K562 (cell line): ENCODE results near the gene ARMC9. TPM values are rescaled to one million over a fixed set of nuclear protein-coding genes. Genes with fewer than 3 reads are reported as not detected.

Experiments used
- ATAC-seq: fragments of 200-7000 bp; cut with Tn5 transposase; 3 replicates; pipeline ENCODE4 v1.9.1; 2020; ENCODE audit warnings: moderate library complexity
- BruUV-seq: library from RNA; stranded (reverse); fragments of 400-500 nt; replicated peaks from 2 replicates; lab custom pipeline; 2021; lab: Mats Ljungman, UMichigan
- CTCF ChIA-PET: fragments of 300-600 bp; formaldehyde crosslinking; extraction: SDS; loops from one replicate; lab custom pipeline; 2021; ENCODE audit warnings: low intra/inter-chr PET ratio; lab: Yijun Ruan, JAX
- POLR2A ChIA-PET: fragments of 300-600, 350-650 bp; sonication (Branson Sonifier 250); formaldehyde crosslinking; extraction: SDS; loops from one replicate; lab custom pipeline; 2021; ENCODE audit warnings: antibody characterized with exemption, inconsistent platforms; lab: Yijun Ruan, JAX
- DNase-seq, 4 experiments: peaks; one replicate each; pipeline versions ENCODE4 v3.0.0 to v3.0.0-alpha.2; 2011 to 2018; ENCODE audit warnings: low spot score in 3 of 4, mixed read lengths in 3 of 4; ENCODE audit errors: extremely low read depth in 1 of 4
- FAIRE-seq: peaks from 2 replicates; lab custom pipeline; 2011; peaks lifted over from hg19 to GRCh38; lab: Jason Lieb, UNC
- H2AFZ ChIP-seq: 2 replicates; pipeline ENCODE4 v1.6.0; 2011; ENCODE audit warnings: low read depth, low read length, control low read depth, inconsistent platforms
- H3K27ac ChIP-seq: fragments of 200-600 bp; 3 replicates; pipeline ENCODE4 v1.8.0; 2011; ENCODE audit warnings: low read depth, mild to moderate bottlenecking, control low read depth, inconsistent platforms, low read length, moderate library complexity, mixed read lengths; ENCODE audit errors: extremely low read depth
- H3K27me3 ChIP-seq, 2 experiments: fragments of 300-600 bp in 1 of 2; 2 replicates in 1 of 2; 3 replicates in 1 of 2; pipeline versions ENCODE4 v1.6.0 to v1.8.0; 2011; ENCODE audit warnings: inconsistent platforms in 2 of 2, low read length in 2 of 2, mild to moderate bottlenecking in 1 of 2, mixed read lengths in 1 of 2, moderate library complexity in 1 of 2; ENCODE audit not compliant: control insufficient read depth in 2 of 2, insufficient read depth in 2 of 2
- H3K36me3 ChIP-seq: fragments of 300-600 bp; 3 replicates; pipeline ENCODE4 v1.8.0; 2011; ENCODE audit warnings: mild to moderate bottlenecking, low read length, inconsistent platforms; ENCODE audit not compliant: control insufficient read depth, insufficient read depth
- H3K4me1 ChIP-seq, 2 experiments: fragments of 200-600 bp in 1 of 2; replicated peaks in 1 of 2; 2 replicates in 1 of 2; 3 replicates in 1 of 2; pipeline versions ENCODE4 v1.5.1 to v1.8.0; 2011; ENCODE audit warnings: inconsistent platforms in 2 of 2, low read length in 2 of 2, mild to moderate bottlenecking in 1 of 2, mixed read lengths in 1 of 2, moderate library complexity in 1 of 2; ENCODE audit not compliant: control insufficient read depth in 2 of 2, insufficient read depth in 2 of 2
- H3K4me2 ChIP-seq: 2 replicates; pipeline ENCODE4 v1.6.1; 2011; ENCODE audit warnings: low read length, control low read depth, inconsistent platforms, mixed read lengths; ENCODE audit not compliant: insufficient read depth
- H3K4me3 ChIP-seq: fragments of 200-600 bp; sonication (generic), shearing (Covaris generic); 2 replicates; pipeline ENCODE4 v1.5.1; 2016; ENCODE audit warnings: control low read depth, inconsistent platforms
- H3K79me2 ChIP-seq: fragments of 200-600 bp; 3 replicates; pipeline ENCODE4 v1.8.0; 2011; ENCODE audit warnings: low read length, inconsistent platforms; ENCODE audit not compliant: control insufficient read depth, insufficient read depth
- H3K9ac ChIP-seq, 2 experiments: 2 replicates each; pipeline versions ENCODE4 v1.6.0 to v1.6.1; 2011; ENCODE audit warnings: low read depth in 2 of 2, low read length in 2 of 2, control low read depth in 1 of 2, inconsistent platforms in 1 of 2, mild to moderate bottlenecking in 1 of 2, mixed read lengths in 1 of 2; ENCODE audit not compliant: insufficient read depth in 1 of 2
- H3K9me1 ChIP-seq: one replicate; pipeline ENCODE4 v1.6.0; 2011; ENCODE audit warnings: inconsistent platforms, mild to moderate bottlenecking, low read length, moderate library complexity; ENCODE audit not compliant: control insufficient read depth, insufficient read depth
- H3K9me3 ChIP-seq: replicated peaks from 2 replicates; pipeline ENCODE4 v1.5.1; 2011; ENCODE audit warnings: low read depth, low read length, inconsistent platforms; ENCODE audit not compliant: control insufficient read depth, insufficient read depth
- H4K20me1 ChIP-seq: replicated peaks from 2 replicates; pipeline ENCODE4 v1.6.1; 2011; ENCODE audit warnings: low read length, inconsistent platforms, mixed read lengths; ENCODE audit not compliant: control insufficient read depth, insufficient read depth
- BMI1 ChIP-seq: fragments of 150-350 bp; IDR thresholded peaks from 2 replicates; pipeline ENCODE4 v1.6.1; 2014; ENCODE audit warnings: low read length
- CBFB ChIP-seq: sonication (generic); formaldehyde crosslinking; IDR thresholded peaks from 2 replicates; pipeline ENCODE4 v1.4.0; 2020; ENCODE audit warnings: mild to moderate bottlenecking, missing genetic modification reagents
- CREM ChIP-seq: IDR thresholded peaks from 2 replicates; pipeline ENCODE4 v1.6.1; 2014; ENCODE audit warnings: antibody characterized with exemption, low read depth
- FOXJ2 ChIP-seq: fragments of 200-800 bp; sonication (Bioruptor generic); IDR thresholded peaks from 2 replicates; pipeline ENCODE4 v1.6.1; 2016; ENCODE audit warnings: missing genetic modification characterization, missing compliant biosample characterization
- HDAC6 ChIP-seq: IDR thresholded peaks from 2 replicates; pipeline ENCODE4 v1.6.1; 2012; ENCODE audit warnings: low read depth, mild to moderate bottlenecking, control low read depth, inconsistent platforms, low read length, moderate library complexity
- LEF1 ChIP-seq: fragments of 450-650 bp; IDR thresholded peaks from 2 replicates; pipeline ENCODE4 v1.6.1; 2016; ENCODE audit warnings: mild to moderate bottlenecking
- RB1 ChIP-seq: fragments of 450-650 bp; IDR thresholded peaks from 2 replicates; pipeline ENCODE4 v1.6.1; 2017; ENCODE audit warnings: low read depth, mild to moderate bottlenecking
- SMAD1 ChIP-seq: fragments of 150-350 bp; IDR thresholded peaks from 2 replicates; pipeline ENCODE4 v1.6.1; 2014; ENCODE audit warnings: low read length, low read depth; ENCODE audit not compliant: partially characterized antibody
- TCFL5 ChIP-seq: fragments of 250-450 bp; sonication (Bioruptor Pico); conservative IDR thresholded peaks from 2 replicates; pipeline ENCODE4 v1.6.1; 2021; ENCODE audit warnings: mild to moderate bottlenecking, moderate library complexity, matching md5 sums
- ZNF407 ChIP-seq: fragments of 450-650 bp; IDR thresholded peaks from 2 replicates; pipeline ENCODE4 v1.6.1; 2016; ENCODE audit warnings: low read depth
- ZNF589 ChIP-seq: fragments of 200-800 bp; sonication (Bioruptor generic); IDR thresholded peaks from 2 replicates; pipeline ENCODE4 v1.6.1; 2016; ENCODE audit warnings: low read depth, missing genetic modification characterization, missing compliant biosample characterization
- WGBS: fragments of 100-300 bp; shearing (Covaris generic); methylation state at CpG from one replicate; pipeline ENCODE4 v1.1.6; 2016; ENCODE audit warnings: low coverage, mixed read lengths; ENCODE audit not compliant: insufficient coverage; ENCODE audit errors: missing lambda C conversion rate; 5-methylcytosine and 5-hydroxymethylcytosine counted together
- in situ Hi-C: fragments of 300-500 bp; cut with MboI; formaldehyde crosslinking; loops from 4 replicates; pipeline ENCODE4 v1.15.0; 2018; ENCODE audit warnings: inconsistent platforms, mixed read lengths
- intact Hi-C: fragments of 100-400 bp; cut with micrococcal nuclease; formaldehyde crosslinking; loops from 2 replicates; pipeline ENCODE4 v1.14.2; 2022
- polyA plus RNA-seq, 8 experiments: library from polyadenylated mRNA; depleted of rRNA in 4 of 8; stranded (reverse) in 5 of 8; unstranded in 3 of 8; fragments of >200 nt; fragmentation: Nextera tagmentation in 2 of 8; fragmentation: Illumina TruSeq in 1 of 8; extraction: Ambion mirVana in 2 of 8; extraction: Trizol in 1 of 8; gene quantifications; 2 replicates each; pipeline versions ENCODE4 v1.2.1 to v1.2.3, GENCODE V29; 2011 to 2014; ENCODE audit warnings: inconsistent platforms in 1 of 8, missing spikeins in 1 of 8
- total RNA-seq, 7 experiments: library from RNA; depleted of rRNA in 6 of 7; stranded (reverse); fragments of >200 nt in 6 of 7; fragmentation: Illumina TruSeq in 2 of 7; extraction: Trizol in 2 of 7; gene quantifications; 2 replicates each; pipeline versions ENCODE4 v1.2.1 to v1.2.3, GENCODE V29; 2011 to 2021; ENCODE audit warnings: low replicate concordance in 1 of 7
- TF ChIP-seq, protein P1 (sequence below): sonication (generic); formaldehyde crosslinking; IDR thresholded peaks from 2 replicates; pipeline ENCODE4 v1.8.0; 2022; ENCODE audit warnings: mild to moderate bottlenecking, low read depth, missing genetic modification reagents

The ARMC9 gene
- total and polyA plus RNA-seq, 9 of the 15 experiments (the other 6 are each of a cell fraction or from before 2014, with no cell fraction given), result 0.36 to 2.3 (median 1.1) TPM

DNA sequence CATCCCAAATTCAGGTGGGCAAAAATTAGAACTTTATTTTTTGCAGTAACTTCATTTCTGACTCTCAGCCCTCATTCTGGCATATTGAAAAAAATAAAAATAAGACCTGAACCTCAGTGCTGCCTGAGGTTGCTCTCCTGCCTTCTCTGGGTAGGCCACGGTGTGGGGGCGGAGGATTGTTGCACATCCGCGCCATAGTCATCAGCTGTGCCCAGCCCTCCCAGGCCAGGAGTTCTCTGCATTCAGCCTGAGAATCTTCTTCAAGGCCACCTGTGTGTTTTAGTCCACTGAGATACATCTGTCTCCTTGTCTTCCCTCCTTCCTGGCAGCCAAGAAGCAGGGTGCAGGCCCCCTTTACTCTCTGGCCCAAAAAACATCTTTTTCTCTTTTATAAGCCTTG lies 94.7 kb downstream of the ARMC9 start:
- no peak for DNase-seq
- in situ Hi-C loops (no loop called here), intact Hi-C loops (loop anchor here (10.0 kb wide), 1 partner anchor 112 kb away; no protein-coding TSS in a partner anchor)
- Histone ChIP-seq H3K36me3 (no peaks in the 10 kb centered on the region), H3K9ac (no peak overlapping the region), H2AFZ (no peak overlapping the region), H3K4me3 (no peak overlapping the region), H3K27me3 (peaks cover 11 to 34% of the 10 kb centered on the region in 2 experiments; a peak in 3 of 5 replicates), H4K20me1 (no peaks in the 10 kb centered on the region), H3K9me3 (no peaks in the 10 kb centered on the region), H3K4me2 (no peak overlapping the region), H3K4me1 (peaks cover 0 to 2% of the 10 kb centered on the region in 2 experiments; a peak in 3 of 5 replicates), H3K79me2 (no peaks in the 10 kb centered on the region), H3K27ac (no peak overlapping the region), H3K9me1 (no peaks in the 10 kb centered on the region)
- no TSS peak for BruUV-seq
- no peak for FAIRE-seq
- WGBS, result 8% methylated on average over 2 of the region's 4 CpGs
- POLR2A ChIA-PET, result interaction anchor here (1.1 kb wide), 1 partner anchor 13 kb away, joined by 3 read pairs; no protein-coding TSS in a partner anchor
- ATAC-seq, result no peak
- TF ChIP-seq ZNF589 (CRISPR knock-in tag) (no peak), RB1 (no peak), ZNF407 (no peak), HDAC6 (no peak), CREM (no peak), TCFL5 (CRISPR knock-in tag) (no peak), LEF1 (no peak), CBFB (CRISPR knock-in tag) (no peak), BMI1 (no peak), SMAD1 (no peak), FOXJ2 (tag) (no peak)
- TF ChIP-seq, protein P1, sequence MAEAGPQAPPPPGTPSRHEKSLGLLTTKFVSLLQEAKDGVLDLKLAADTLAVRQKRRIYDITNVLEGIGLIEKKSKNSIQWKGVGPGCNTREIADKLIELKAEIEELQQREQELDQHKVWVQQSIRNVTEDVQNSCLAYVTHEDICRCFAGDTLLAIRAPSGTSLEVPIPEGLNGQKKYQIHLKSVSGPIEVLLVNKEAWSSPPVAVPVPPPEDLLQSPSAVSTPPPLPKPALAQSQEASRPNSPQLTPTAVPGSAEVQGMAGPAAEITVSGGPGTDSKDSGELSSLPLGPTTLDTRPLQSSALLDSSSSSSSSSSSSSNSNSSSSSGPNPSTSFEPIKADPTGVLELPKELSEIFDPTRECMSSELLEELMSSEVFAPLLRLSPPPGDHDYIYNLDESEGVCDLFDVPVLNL (CRISPR knock-in tag), result no peak
- CTCF ChIA-PET, result no interaction called here
